ENCODE results near the gene CCDC144A. TPM values are rescaled to one million over a fixed set of nuclear protein-coding genes. Genes with fewer than 3 reads are reported as not detected.
"Not testable (repeated sequence)": the region's sequence is repeated elsewhere in the genome, so short reads cannot be mapped to it uniquely, and the experiment has no call there.

Gene CCDC144A
- total RNA-seq, 1 donor from 2014 or later: 8.8 TPM

DNA sequence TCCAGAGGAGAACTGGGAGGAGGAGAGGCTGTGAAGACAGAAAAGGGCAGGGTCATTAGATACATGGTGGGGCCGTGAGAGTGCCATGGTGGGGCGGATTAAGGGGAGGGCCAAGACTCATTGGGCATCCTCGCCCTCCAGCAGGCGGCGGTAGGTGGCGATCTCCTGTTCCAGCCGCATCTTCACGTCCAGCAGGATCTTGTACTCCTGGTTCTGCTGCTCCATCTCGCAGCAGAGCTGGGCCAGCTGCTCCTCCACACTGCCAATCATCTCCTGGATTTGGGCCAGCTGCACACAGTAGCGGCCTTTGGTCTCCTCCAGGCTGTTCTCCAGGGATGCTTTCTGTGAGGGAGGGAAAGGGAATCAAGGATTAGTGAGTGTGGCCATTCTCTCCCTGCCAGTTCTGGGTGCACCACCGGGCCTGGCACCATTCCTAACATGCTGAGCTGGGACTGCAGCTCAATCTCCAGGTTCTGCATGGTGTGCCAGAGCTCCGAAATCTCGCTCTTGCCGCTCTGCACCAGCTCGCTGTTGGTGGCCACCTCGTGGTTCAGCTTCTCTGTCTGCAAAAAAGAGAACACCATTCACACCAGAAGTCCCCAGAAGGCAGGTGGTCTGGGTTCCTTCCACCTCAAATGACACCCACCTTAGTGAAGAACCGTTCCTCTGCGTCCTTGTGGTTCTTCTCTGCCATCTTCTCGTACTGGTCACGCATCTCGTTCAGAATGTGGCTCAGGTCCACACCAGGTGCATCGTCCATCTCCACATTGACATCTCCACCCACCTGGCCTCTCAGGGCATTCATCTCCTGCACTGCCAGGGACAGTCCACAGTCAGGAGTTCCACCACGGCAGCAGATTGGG, 129.0 kb downstream of the CCDC144A start:
- DNase-seq (ENCODE audit: low read depth): no peak

DNA sequence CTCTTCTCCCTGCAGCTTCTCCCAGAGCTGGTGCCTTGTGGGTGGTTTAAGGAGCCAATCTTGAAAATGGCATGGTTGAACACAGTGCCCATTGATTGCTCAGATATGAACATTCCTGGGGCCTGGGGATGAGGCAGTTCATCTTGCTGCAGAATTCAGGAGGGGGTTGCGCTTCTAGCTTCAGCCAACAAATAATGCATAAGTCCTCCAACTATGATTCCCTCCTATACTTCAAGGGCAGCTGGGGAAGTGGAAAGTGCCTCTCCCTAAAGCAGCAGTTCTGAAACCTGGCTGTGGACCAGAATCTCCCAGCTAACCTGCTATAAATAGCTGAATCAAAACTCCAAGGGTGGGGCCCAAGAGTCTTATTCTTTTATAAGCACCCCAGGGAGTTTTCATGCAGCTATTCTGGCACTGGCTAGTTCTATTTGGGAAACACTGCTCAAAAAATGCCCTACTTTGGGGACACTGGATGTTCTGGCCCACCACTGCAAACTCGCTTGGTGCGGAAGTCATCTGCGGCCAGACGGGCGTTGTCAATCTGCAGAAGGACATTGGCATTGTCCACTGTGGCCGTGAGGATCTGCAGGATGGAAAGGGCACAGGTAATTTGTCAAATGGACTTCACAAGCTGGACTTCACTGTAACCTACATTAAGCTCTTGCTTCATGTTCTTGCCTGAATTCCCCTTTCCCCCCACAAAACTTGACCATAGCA, 130.3 kb downstream of the CCDC144A start:
- peak; percentile 50 for DNase-seq (ENCODE audit: low read depth)

DNA sequence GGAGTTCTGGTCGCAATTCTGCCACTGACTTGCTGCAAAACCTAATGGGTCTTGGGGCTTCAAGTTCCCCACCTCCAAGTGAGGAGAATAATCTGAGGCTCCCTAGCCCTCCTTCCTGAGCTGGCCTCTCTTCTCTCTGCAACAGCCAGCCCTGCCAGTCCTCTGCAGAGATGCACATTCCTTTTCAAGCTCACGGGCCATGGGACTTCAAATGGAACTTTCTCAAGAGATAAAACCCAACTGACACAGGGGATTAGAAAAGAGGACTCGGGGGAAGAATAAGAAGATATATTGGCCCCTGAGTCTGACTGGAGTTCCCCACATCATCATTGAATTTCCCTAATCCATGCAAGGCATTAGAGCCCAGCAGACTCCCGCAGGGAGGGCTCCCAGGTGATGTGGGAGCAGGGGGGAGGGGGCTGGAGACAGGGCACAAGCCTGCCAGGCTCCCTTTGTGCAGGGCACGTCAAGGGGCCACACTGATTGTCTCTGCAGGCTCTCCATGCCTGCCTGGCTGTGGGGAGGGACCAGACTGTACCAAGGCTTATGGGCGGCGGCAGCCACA, 131.0 kb downstream of the CCDC144A start:
- DNase-seq (ENCODE audit: low read depth): no peak

DNA sequence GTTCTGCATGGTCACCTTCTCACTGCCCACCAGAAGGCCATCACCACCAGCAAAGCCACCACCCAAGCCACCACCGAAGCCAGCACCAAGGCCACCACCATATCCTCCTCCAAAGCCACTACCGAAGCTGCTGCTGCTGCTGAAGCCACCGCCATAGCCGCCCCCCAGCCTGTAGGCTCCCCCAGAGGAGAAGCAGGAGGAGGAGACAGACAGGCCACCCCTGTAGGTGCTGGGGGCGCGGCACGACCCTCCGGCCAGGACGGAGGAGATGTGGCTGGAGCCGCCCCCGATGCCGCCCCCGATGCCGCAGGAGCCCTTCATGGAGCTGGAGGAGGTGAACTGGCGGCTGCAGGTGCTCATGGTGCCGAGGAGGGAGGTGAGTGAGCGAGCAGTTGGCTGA, 132.1 kb downstream of the CCDC144A start:
- DNase-seq (ENCODE audit: low read depth): not testable (repeated sequence)

DNA sequence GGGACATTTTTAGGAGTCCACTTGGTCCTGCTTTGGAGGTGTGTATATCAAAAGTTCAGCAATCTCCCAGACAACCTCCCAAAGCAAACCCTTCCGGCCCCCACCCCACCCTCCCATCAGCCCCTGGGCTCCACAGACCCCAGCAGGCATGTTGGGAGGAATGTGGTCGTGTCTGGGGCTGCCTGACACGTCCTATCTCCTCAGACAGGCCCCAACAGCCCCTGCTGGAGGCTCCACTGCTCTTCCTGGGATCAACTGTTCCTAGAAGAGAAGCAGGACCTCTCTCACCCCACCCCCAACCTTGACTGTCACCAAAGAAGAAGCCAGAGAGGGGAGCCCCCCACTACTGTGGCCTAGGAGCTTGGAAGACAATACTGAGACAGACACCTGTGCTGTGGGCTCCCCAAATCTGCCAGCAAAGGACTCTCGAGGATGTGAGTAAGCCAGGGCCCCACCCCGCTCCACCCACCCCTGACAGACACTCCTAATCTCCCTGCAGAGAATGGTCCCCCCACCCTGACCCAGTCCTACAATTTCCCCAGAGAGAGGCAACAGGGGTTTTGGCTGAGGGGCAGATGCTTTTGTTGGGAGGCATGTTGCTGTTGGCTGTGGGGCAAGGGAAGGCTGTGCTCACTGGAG, 133.8 kb downstream of the CCDC144A start:
- not testable (repeated sequence) for DNase-seq (ENCODE audit: low read depth)

Other genes with a start within 250 kb of the CCDC144A start
- gene LRRC75A, start 198.0 kb upstream of the CCDC144A start, total RNA-seq: 0.21 and 0.51 TPM in 2 replicates
- gene ZNF287, start 121.0 kb upstream of the CCDC144A start, total RNA-seq: 8.3 and 11.4 TPM in 2 replicates
- 5.2 and 7.4 TPM in 2 replicates for gene ZNF624, start 36.4 kb upstream of the CCDC144A start, total RNA-seq

Measured in myocyte (in vitro differentiated cells).